COLO668 (cell line): ENCODE data around the gene CGB2.
"Not testable (repeated sequence)": the region's sequence is repeated elsewhere in the genome, so short reads cannot be mapped to it uniquely, and the experiment has no call there.

Experiments
- DNase-seq: peaks from one replicate; lab custom pipeline; 2025; ENCODE audit not compliant: unreplicated experiment; lab: John Stamatoyannopoulos, UW

Gene CGB2

GRCh38 chr19:49030323-49030722 is 1.4 kb upstream of the CGB2 start:
- DNase-seq = not testable (repeated sequence)

GRCh38 chr19:49036815-49037214 is 5.1 kb downstream of the CGB2 start, which contains the start of gene CGB1:
Gene CGB1 (minus strand): TSS chr19:49036895. CDS start chr19:49036711, 184 bp downstream.
- DNase-seq = peak; percentile 25

- not testable (repeated sequence) for DNase-seq
These were observed 6.4 kb downstream of the CGB2 start for GRCh38 chr19:49038111-49038510.

- DNase-seq = peak; percentile 4
These were observed 7.0 kb downstream of the CGB2 start for GRCh38 chr19:49038557-49039276.

- DNase-seq = not testable (repeated sequence)
These were observed 8.0 kb downstream of the CGB2 start for GRCh38 chr19:49039736-49040135.

GRCh38 chr19:49042177-49042576 is 10.5 kb downstream of the CGB2 start:
- DNase-seq = no peak

- not testable (repeated sequence) for DNase-seq
These were observed 11.0 kb downstream of the CGB2 start for GRCh38 chr19:49042666-49043065.

- DNase-seq = not testable (repeated sequence)
These were observed 11.9 kb downstream of the CGB2 start, which contains the start of gene CGB5 for GRCh38 chr19:49043548-49043947. Gene CGB5 (plus strand): TSS chr19:49043848. CDS start chr19:49044210, 362 bp downstream.

- DNase-seq = not testable (repeated sequence)
These were observed 17.3 kb downstream of the CGB2 start, which contains the start of gene CGB8 for GRCh38 chr19:49049011-49049410. Gene CGB8 (minus strand): TSS chr19:49049111. CDS start chr19:49048739, 372 bp downstream.

GRCh38 chr19:49049834-49050233 is 18.1 kb downstream of the CGB2 start:
- not testable (repeated sequence) for DNase-seq

- DNase-seq = not testable (repeated sequence)
These were observed 18.8 kb downstream of the CGB2 start for GRCh38 chr19:49050376-49051033.

GRCh38 chr19:49056101-49056901 is 24.6 kb downstream of the CGB2 start:
- peak; percentile 61 for DNase-seq

- DNase-seq = not testable (repeated sequence)
These were observed 25.4 kb downstream of the CGB2 start for GRCh38 chr19:49056902-49057596.

GRCh38 chr19:49057636-49058234 is 26.0 kb downstream of the CGB2 start, which contains the start of gene CGB7:
Gene CGB7 (minus strand): TSS chr19:49057749. CDS start chr19:49055375, 2,374 bp downstream.
- DNase-seq = peak; percentile 13

- peak; percentile 1 for DNase-seq
These were observed 26.9 kb downstream of the CGB2 start for GRCh38 chr19:49058562-49058961.

GRCh38 chr19:49059053-49059452 is 27.4 kb downstream of the CGB2 start:
- no peak for DNase-seq

GRCh38 chr19:49061000-49061399 is 29.3 kb downstream of the CGB2 start:
- DNase-seq = no peak

- DNase-seq = no peak
These were observed 29.8 kb downstream of the CGB2 start for GRCh38 chr19:49061445-49061844.

- no peak for DNase-seq
These were observed 32.4 kb downstream of the CGB2 start for GRCh38 chr19:49064029-49064629.
